NCI-H82 (cell line): Measurements from ENCODE around the gene IRF9.
A peak's percentile ranks its signal among the peaks of the same experiment; 100 is the strongest.
"Not testable (repeated sequence)": the region's sequence is repeated elsewhere in the genome, so short reads cannot be mapped to it uniquely, and the experiment has no call there.

ENCODE experiments used
- DNase-seq: peaks from one replicate; lab custom pipeline; 2025; lab: John Stamatoyannopoulos, UW

Gene IRF9

DNA sequence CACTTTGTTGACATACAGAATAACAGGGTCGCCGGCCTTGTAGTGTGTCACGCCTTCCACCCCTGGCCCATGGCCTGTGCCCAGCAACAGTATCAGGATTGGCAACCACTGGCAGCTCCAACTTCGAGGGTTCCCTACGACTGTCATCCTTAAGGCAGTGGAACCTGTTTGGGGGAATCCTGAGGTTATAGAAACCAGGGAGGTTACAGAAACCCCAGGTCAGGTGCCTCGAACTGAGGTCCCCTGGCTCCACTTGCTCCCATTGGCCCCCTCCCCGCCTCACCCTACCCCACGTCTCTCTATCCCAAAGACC lies 33.8 kb downstream of the IRF9 start:
- DNase-seq, result no peak

DNA sequence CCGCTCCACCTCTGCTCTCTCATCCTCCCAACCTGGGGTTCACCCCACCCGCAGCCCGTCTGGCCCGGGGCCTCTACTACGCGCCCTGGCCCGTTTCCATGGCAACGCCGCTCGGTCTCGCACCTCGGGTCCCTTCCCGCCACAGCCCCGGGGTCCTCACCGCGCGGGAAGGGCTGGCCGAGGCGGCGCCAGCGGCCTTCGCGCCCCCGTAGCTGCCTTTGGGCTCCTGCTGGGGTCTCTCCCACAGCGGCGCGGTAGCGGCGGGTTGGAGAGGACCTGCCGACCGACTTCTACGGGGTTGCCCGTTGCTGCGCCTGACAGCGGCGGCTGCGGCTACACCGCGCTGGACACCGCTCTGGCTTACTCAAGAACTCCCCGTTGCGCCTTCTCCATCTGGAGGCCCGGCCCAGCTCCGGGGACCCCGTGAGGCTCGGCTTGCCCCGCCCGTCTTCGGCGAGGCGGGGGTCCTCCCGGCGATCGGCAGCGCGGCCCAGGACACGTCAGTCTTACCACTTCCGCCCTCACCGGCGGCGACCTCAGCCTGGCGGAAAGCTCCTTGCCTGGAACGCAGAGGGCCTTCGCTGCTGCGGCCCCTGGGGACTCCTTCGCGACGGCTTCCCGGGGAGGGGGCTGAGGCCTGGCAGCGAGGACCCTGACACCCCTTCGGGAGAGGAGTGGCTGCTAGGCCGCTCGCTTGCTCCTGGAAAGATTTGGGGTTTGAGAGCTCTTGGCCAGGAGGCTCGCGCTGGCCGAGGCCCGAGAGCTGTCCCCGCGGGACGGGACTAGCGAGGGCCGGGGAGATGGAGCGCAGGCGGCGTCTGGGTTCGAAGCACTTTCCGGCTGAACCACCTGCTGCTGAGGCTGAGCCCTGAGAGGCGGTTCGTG lies 34.4 kb downstream of the IRF9 start, which contains the start of gene TM9SF1:
TSS of gene TM9SF1 (minus strand) at position 256 of the 885 bp plus-strand sequence. CDS start 422 bp downstream, outside the sequence.
- DNase-seq, result peak; percentile 88

- peak; percentile 27 for DNase-seq
Measured at GRCh38 chr14:24196071-24197055, 35.3 kb downstream of the IRF9 start.

- DNase-seq, result no peak
Measured at GRCh38 chr14:24197056-24197450, 36.0 kb downstream of the IRF9 start.

- no peak for DNase-seq
Measured at GRCh38 chr14:24198814-24199524, 37.9 kb downstream of the IRF9 start.

DNA sequence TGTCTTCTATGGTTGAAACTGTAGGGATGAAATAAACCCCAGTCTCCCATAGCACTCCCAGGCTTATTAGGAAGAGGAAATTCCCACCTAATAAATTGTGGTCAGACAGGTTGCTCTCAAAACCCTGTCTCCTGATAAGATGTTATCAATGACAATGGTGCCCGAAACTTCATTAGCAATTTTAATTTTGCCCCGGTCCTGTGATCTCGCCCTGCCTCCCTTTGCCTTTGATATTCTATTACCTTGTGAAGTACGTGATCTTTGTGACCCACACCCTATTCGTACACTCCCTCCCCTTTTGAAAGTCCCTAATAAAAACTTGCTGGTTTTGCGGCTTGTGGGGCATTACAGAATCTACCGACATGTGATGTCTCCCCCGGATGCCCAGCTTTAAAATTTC lies 41.5 kb downstream of the IRF9 start:
- not testable (repeated sequence) for DNase-seq

DNA sequence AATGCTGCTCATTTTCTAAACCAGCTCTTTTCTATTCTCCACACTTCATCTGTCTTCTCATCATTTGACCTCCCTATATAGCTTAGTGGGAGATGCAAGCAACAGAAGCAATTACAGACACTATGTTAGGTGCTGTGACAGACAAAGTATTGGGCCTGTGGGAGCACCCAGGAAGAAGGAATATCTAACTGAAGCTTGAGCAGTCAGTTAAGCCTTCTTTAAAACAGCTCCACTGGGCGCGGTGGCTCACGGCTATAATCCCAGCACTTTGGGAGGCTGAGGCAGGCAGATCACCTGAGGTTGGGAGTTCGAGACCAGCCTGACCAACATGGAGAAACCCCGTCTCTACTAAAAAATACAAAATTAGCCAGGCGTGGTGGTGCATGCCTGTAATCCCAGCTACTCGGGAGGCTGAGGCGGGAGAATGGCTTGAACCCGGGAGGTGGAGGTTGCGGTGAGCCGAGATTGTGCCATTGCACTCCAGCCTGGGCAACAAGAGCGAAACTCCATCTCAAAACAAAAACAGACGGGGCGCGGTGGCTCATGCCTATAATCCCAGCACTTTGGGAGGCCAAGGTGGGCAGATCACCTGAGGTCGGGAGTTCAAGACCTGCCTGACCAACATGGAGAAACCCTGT lies 42.3 kb downstream of the IRF9 start:
- not testable (repeated sequence) for DNase-seq

DNA sequence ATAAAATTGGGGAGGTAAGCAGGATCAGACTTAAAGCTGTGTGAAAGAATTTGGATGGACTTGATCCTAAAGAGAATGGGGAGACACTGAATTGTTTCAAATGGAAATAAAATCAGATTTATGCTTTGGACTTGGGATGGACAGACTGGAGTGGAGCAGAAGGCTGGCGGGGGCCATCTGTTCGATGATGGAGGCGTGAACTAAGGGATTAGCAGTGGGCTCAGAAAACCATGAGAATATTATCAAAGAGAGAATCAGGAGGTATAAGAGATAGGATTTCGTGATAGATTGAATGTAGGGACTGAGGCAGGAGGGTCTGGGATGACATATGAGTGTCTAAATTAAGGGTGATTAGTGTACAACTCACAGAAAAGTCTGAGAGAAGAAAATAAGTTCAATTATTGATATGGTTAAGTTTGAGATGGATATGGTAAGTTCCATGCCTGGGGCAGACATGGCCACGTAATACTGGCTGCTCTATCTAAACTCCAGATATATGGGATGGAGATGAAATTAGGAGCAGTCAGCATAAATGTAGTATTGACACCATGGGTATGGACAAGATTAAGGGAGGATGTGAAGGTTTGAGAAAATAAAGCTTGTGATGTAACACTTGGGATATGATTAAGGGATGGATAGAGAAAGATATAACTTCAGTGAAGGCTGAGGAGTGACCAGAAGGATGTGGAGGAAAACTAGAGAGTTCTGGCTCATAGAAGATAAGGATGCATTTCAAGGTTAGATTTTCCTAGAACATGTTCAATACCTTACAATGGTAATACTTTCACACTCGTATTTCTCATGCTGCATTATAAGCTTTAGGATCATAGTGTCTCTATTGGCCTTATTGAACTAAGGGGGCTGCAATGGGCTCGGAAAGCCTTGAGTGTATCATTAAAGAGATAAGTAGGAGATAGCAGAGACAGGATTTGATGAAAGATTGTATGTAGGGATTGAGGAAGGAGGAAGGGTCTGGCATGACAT lies 43.4 kb downstream of the IRF9 start:
- DNase-seq, result peak; percentile 77

DNA sequence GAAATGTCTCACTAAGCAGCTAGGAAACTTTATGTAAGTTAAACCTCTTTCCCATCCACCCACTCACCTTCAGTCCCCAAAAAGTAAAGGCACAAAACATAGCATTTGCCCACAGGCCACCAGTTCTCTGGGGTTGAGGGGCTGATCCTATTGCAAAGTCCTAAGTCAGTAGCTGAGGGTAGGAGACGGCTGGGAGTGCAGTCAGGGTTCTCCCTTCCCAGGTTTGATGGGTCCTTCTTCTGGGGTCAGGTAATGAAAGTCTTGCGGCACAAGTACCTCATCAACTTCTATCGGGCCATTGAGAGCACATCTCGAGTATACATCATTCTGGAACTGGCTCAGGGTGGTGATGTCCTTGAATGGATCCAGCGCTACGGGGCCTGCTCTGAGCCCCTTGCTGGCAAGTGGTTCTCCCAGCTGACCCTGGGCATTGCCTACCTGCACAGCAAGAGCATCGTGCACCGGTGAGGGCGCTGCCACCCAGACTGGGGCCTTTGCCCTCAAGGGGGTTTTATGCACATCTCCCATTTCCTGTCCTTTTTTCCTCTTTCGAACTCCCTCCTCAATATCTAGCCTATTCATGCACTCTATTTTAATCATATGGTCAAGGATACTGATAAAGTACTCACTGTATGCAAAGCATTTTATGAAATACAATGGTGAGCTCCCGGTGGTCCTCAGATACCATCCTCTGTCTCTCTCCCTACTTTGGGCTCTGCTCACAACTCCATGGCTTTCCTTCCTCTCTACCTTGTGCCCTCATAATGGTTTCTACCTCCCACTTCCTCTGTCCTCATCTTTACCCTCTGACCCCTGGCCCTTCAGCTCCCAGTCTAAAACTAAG lies 45.4 kb downstream of the IRF9 start:
- DNase-seq, result no peak

GRCh38 chr14:24207104-24207551 lies 46.1 kb downstream of the IRF9 start:
- DNase-seq, result no peak

GRCh38 chr14:24207625-24208024 lies 46.6 kb downstream of the IRF9 start:
- no peak for DNase-seq

GRCh38 chr14:24211311-24211710 lies 50.2 kb downstream of the IRF9 start:
- no peak for DNase-seq

GRCh38 chr14:24212924-24213865 lies 52.1 kb downstream of the IRF9 start, which contains the start of gene CHMP4A:
TSS of gene CHMP4A (minus strand) at chr14:24213488. CDS start at chr14:24213439, 49 bp downstream.
- DNase-seq, result peak; percentile 98

DNA sequence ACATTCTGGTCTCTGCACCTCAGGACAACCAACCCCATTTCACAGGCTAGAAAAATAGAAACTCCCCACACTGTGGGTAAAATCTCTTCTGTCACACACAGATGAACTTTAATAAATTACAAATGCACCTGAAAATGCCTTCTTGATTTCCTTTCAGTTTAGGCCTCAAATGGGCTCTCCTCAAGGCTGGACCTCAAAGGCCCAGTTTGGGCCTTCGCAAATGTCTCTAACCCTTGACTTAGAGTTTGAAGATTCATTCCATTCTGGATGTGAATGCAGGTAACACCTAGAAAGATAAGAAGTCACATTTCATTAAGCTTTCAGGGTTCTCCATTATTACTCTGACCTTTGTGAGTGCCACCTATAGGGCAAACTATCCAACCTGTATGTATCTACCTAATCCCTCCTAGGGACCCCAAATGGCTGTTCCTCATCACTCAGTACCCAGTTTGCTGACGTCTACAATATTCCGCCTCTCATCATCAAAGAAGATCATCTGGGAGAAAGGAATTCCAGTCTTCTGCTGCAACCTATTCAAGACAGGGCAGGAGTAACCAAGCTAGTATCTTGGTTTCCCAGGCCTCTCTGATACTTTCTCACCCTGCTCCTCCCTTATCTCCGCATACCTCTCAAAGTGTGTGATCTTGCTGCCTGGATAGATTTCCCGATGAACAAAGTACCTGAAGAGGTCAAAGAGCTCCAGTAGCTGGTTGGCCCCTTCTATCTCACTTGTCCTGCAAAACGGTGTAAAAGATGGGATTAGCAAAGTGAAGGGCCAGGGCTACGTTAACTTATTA lies 53.0 kb downstream of the IRF9 start:
- no peak for DNase-seq

- DNase-seq, result peak; percentile 92
Measured at GRCh38 chr14:24215495-24216344, 54.7 kb downstream of the IRF9 start, which contains the start of gene MDP1. TSS of gene MDP1 (minus strand) at chr14:24216066. CDS start at chr14:24215955, 111 bp downstream.
